Cardiac septum (tissue), 1 donor: Measurements from ENCODE around the gene MED9. TPM values are rescaled to one million over a fixed set of nuclear protein-coding genes. Genes with fewer than 3 reads are reported as not detected.
A peak's percentile ranks its signal among the peaks of the same experiment; 100 is the strongest.

Experiments
- DNase-seq: peaks from one replicate; pipeline ENCODE4 v3.0.0-alpha.2; 2020; ENCODE audit warnings: low spot score
- intact Hi-C: fragments of 100-400 bp; cut with DNase I; formaldehyde crosslinking; loops from one replicate; pipeline ENCODE4 v1.14.0; 2022
- total RNA-seq: library from RNA; stranded (reverse); fragmentation: NEBNext Ultra II Directional; extraction: Animal tissue kit (Norgen Biotek cat#: 25700); gene quantifications from one replicate; pipeline ENCODE4 v1.2.1, GENCODE V29; 2021
- donor health status: DM: no; HTN: no; CAD: no.

Gene MED9
- total RNA-seq, 1 donor from 2014 or later = 30.5 TPM

DNA sequence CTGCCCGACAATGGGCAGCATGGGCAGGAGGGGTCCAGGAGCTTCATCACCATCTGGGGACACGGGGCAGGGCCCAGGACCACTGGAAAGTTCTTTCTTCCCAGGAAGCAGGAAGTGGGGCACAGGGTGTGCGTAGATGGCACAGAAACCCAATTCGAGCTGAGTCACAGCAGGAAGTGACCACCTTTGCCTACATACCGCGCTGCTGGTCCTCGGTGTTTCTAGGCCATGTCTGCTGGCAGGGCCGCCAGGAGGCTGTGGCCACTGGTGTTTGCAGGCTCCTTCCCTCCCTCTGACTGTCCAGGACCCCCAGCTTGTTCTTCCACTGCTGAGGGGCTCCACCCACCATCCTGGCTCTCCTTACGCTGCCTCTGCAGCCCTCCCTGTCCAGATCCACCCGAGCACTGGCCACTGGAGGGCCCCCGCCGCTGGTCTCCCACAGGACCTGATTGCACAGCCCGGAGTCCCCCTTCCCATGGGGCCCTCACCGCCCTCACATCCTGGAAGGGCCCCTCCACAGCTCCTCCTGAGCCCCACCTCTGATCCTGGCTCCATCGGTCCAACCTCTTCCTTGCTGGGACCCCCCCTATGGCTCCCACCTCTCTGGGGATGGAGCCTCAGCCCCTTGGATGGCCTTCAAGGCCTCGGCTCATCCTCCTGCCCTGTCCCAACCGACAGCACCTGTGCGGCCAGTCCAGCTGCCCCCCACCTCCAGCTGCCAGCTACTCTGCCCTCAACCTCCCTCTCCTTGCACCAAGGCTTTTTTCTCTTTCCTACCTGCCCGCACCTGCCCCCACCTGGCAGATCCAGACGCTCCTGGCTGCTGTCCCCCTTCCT, 33.9 kb downstream of the MED9 start:
- intact Hi-C loops = no loop called here
- DNase-seq = peak; percentile 58

DNA sequence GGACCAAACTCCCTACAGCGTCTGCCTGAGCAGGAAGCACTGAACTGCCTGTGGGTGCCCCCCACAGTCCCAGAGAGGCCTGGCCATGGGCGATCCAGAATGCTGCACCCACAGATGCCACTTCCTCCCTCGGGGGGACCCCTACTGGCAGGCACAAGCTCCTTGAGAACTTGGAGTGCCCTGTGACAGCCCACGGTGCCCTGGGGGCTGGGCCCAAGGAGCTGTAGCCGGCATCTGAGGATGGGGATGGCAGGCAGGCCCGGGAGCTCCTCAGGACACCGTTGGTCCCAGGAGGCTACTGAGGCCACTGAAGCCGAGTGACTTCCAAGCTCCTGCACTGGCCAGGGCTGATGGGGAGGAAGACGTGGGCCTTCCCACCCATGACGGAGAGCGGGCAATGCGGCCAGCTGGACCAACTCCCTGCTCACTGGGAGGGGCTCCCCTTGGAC, 34.5 kb downstream of the MED9 start:
- intact Hi-C loops = no loop called here
- DNase-seq = peak; percentile 60

DNA sequence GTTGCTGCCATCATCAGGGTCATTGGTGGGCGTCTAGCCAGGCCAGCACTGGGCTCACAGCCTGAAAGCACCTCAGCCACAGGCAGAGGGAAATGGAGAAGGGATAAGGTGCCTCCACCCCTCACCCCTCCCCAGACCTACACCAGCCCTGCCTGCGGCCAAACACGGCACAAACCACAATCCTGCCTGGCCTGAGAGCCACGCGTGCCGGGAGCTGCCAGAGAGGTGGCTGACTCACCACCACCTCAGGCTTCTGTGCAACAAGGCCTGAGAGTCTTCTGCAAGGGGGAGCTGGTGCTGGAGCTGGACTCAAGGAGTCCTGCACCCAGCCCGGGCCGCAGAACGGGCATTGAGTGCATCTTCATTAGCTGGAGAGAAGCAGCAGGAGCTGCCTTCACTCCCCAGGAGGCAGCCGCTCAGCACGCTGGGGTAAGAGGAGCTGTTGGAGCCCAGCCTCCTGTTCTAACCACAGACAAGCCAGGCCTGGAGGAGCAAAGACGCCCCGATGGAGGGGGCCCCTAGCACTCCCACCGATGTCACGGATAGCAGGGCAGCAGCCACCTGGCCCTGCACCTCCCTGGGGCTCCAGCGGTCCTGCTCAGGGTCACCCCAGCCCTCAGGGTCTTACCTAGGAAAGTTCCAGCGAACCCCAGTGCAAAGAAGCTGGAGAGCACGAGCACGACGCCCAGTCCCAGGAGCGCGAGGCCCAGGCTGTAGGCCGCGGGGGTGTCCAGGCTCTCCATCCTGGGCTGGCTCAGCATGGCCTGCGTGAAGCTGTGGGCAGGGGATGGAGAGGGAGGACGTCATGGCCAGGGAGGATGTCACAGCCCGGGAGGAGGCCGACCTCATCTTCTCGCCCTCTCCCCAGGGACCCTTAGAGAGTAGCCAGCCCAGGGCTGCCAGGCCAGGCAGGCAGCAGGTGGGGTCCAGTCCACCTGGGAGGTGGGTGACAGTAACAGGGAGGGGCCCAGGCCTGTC, 35.4 kb downstream of the MED9 start:
- DNase-seq = peak; percentile 73
- intact Hi-C loops = no loop called here

DNA sequence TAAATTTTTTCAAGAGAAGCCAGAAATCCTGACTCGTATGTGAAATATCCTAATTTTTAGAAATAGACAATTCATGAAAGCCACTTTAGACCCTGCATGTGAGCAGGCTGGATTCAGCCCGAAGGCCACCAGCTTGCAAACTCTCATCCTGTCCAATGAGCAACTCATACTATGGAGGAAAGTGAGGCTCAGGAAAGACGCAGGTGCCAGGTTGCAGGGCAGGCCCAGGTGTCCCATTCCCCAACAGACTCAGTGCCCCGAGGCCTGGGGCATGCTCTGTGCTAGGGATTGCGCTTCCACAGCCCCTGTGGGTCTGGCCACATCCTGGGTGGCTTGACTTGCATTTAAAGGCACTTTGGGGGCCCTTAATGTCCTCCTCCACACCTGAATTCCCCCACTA, 36.1 kb downstream of the MED9 start:
- DNase-seq = no peak
- intact Hi-C loops = no loop called here

DNA sequence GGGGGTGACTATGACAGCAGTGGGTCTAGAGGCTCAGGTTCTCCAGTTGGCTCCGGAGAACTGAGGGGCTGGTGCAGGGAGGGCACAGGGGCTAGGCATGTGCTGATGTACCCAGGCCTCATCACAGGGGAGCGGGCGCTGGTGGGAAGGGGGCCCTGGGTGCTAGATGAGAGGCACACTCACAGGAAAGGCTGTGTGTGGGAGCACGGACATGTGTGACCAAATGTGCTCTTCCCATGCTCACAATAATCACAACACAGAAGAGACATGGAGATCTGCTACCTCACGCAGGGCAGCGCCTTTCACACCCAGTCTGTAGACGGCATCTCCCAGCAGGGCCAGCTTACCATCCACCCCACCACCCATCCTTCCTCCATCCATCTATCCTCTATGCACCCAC, 36.8 kb downstream of the MED9 start:
- intact Hi-C loops = no loop called here
- DNase-seq = no peak

DNA sequence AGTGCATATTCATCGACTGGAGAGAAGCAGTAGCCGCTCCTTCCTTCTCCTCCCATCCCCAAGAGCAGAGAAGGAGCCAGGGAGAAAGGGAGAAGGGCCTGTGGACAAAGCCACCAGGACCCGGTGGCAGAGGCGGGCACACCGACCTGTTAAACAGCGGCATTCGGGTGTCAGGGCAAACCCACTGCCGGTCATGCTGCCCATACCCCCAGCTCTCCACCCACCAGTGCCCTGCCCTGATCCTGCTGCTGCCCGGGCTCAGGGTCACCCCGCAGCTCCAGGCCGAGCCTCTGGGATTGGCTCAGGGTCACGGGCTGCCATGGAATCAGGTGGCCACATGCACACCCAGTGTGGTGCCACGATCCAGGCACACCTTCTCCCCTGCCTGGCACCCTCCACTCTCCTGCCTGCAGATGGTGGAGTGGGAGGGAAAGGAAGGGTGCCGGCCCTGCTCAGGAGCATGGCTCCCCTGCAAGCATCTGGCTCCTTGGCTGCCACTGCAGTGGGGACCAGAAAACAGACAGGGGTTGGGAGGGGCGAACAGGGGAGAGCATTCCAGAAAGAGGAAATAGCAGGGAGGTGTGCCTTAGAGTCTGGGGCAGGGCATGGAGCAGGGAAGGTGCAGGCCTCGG, 37.7 kb downstream of the MED9 start:
- no peak for DNase-seq

DNA sequence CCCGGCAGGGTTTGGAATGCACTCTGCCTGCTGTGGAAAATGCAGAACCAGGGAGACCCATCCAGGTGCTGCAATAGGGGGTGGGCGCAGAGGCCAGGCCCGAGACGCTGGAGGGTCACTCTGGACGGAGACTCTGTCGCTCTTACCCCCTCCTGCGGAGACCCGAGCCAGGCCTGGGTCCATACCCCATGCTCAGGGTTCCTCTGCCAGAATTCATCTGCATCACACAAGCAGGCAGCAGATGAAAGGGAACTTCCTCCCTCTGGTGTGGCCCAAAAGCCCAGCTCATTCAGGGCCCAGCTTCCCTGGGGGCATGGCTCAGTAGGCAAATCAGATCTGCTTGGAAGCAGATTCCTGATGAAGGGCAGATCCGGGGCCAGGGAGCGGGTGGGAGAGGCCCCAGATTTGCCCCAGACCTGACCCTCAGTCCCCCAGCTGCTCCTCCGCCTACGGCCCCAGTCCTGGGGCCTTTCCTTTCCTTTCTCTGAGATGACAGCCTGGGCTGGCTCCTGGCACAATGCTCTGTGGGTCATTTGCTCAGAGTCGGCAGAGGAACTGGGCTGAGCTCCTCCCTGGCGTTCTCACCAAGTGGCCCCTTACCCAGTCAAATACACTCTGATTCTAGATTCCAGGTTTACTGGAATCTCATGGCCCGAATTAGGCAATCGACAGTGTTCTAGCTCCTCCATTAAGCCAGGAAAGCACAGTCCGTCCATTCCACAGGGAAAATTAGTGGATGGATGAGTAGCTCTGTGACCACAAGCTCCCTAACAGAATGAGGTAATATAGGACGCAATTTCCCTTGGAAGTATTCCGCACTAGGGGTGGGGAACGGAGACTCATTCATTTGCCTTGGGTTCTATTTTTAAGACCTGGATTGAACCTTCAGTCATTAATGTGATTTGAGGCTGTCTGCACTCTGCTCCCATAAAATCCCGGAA, 38.5 kb downstream of the MED9 start:
- intact Hi-C loops = no loop called here
- no peak for DNase-seq

More for the DNA sequence above, 37.7 kb downstream of the MED9 start:
- intact Hi-C loops = no loop called here

DNA sequence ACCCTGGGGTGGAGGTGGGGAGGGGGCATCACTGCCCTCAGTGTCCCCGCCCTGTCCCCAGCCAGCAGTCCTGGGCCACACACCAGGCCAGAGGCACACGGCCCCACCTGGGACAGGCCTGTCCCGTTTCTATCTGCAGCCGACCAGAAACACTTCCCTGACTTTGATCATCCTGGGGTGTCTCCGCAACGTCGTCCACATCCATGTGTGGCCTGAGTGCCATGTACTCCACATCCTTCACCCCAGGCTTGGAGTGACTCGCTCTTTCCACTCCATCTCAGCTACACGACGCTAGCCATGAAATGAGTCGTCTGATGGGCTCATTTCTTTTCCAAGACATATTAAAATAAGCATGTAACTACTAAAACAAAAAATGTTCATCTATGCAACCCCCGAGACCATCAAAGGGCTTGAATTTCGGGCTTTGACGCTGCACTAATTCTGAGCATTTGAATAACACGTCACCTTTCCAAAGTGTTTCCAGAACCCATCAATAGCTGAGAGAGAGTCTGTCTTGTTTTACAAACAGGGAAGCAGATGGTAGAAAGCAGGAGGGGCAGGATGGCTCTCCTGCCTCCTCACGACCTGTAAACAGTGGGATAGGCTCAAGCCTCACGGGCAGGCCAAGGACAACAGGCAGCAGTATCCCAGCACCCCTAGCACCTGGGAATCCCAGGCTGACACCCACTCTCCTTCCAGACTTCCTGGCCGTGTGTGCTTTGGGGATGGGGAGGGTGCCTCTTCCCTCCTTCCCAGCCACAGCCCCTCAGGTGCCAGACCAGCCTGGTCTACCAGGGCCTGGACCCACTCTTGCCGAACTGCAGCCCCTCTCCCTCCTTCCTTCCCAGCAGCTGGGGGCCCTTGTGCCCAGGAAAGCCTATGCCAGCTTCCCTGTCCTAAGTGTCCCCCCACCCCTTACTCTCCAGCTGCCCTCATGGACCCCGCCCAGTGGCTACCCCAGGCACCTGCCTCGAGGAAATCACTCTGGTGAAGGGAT, 39.4 kb downstream of the MED9 start:
- no peak for DNase-seq
- intact Hi-C loops = no loop called here

DNA sequence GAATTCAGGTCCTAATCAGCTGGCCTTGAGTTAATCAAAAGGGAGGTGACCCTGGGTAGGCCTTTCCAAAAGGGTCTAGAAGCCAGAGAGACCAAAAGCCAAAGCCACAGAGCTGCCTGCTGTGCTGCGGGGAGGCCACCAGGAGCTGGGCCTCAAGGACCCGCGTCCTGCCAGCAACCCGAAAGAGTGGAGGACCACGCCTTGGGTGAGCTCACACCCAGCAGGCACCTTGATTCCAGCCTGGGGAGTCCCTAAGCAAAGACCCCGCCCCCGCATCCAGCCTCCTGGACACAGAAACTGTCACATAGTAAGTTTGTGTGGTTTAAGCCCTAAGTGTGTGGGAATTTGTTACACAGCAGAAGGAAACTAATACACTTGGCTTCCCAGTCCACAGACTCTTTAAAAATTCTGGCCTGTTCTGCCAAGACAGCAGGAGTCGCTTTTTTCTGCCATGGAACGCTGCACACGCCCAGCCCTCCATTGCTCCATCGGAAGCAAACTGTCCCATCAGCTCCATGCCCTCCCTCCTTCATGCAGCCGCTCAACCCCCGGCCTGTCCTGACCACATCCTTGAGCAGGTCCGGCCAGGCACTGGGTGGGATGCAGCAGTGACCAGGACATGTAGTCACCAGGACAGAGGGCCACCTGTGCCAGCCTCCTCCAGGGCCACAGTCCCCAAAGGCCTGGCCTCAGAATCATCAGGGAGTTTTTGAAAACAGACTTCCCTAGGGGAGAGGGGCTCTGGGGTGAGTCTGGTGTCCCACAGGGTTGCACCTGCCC, 40.3 kb downstream of the MED9 start:
- no peak for DNase-seq
- intact Hi-C loops = no loop called here

DNA sequence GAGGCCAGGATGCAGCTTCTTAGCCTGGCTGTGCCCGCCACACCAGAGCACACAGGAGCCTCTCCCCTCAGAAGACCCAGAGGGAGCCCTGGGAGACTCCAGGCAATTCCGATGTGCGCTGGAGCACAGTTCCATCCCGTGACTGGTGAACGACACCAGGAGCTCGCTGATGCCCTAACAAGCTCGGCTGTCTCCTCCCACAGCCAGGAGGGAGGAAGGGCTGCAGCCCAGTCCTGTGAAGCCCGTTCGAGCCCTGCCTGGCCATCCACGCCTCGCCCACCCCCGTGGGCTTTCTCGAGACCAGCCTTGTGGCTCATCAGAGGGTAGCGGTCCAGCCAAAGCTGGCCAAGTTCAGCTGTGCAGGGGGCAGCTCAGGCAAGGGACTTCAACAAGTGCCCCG, 41.2 kb downstream of the MED9 start:
- intact Hi-C loops = no loop called here
- no peak for DNase-seq

DNA sequence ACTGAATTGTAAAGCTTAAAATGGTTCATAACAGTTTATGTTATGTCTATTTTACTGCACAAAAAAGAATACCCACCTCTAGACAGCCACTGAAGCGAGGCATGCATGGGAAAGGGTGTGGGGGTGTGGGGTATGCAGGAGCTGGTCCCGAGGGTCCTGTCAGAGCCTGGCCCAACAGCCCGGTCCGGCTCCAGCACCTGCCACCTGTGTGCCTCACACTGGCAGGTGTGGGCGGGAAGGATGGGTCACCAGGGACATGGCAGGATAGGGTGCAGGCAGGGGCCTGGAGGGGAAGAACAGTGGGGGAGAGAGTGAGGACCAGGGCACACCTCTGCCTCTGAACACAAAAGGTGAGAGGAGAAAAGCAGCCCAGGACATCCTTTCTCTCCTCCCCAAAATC, 42.2 kb downstream of the MED9 start:
- no peak for DNase-seq
- intact Hi-C loops = no loop called here

DNA sequence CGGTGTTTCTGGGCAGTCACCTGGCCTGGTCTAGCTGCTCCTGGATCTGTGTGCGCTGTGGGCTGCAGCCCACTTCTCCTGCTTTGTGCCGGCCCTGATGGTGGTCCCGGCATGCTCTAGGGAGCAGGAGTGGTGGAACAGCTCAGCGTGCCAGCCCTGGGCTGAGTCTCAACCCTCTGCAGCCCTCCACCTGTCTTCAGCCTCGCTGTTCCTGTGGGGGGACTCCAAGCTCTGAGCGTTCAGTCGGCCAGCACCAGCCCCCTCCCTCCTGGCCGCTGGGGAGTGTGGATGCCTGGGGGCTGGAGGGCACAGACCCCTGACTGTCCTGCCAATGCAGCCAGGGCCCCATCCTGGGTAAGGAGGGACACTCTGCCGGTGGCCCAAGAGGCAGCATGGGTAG, 43.1 kb downstream of the MED9 start:
- intact Hi-C loops = no loop called here
- DNase-seq = no peak

DNA sequence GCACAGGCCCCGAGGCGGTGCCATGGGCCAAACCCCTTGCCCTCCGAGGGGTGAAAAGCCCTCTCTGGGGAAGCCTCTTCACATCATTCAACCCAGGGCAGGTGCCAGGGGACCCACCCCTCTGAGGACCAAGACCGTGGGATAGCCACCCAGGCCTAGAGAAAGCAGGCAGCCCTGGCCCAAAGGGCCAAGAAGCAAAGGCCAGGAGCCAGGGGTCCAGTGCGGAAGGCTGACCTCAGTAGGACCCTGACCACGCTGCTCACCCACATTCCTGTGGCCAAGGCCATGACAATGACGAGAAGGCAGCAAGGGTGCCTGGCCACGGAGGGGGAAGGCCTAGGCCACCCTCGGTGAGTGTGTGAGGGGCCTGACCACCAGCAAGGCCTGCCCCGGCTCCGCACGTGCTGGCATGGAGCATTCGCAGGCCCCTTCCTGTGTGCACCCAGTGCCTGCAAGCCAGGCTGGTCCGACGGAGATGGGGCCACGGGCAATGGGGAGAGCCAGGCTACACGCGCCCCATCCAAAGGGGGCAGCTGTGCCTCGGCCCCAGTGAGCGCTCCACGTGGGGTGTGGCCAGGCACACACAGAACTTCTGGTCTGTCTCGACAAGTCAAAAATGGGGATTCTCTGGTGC, 43.9 kb downstream of the MED9 start:
- no peak for DNase-seq
- intact Hi-C loops = no loop called here

DNA sequence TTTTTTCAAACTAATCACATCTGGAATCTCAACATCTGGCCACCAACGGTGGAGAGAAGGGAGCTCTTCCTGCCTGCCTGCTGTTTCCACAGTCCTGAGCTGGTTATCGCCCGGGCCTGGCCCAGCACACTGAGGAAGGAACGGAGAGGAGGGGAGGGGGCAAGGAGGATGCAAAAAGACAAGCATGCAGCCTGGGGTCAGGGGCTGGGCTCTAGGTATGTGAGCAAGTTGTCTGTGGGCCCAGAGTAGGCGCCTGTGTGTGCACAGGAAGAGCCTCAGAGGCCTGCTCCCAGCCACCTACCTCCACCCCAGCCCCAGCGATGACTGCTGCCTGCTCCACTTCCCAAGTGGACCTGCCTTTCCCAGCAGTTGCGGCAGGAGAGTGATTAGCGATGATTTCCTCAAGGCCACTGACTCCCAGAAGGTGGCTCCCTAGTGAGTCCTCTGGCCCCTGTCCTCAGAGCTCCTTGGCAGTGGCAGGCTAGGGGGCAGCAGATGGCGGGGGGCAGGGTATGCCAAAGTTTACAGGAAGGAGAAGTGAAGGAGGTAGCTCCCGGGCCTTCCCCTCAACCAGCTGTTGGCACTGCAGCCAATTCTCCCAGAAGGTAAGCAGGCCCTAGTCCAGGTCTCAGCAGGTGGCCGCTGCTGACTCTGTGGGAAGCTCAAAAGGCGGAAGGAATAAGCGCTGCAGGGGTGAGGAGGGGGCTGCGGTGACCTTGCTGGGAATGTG, 46.4 kb downstream of the MED9 start:
- intact Hi-C loops = no loop called here
- no peak for DNase-seq

DNA sequence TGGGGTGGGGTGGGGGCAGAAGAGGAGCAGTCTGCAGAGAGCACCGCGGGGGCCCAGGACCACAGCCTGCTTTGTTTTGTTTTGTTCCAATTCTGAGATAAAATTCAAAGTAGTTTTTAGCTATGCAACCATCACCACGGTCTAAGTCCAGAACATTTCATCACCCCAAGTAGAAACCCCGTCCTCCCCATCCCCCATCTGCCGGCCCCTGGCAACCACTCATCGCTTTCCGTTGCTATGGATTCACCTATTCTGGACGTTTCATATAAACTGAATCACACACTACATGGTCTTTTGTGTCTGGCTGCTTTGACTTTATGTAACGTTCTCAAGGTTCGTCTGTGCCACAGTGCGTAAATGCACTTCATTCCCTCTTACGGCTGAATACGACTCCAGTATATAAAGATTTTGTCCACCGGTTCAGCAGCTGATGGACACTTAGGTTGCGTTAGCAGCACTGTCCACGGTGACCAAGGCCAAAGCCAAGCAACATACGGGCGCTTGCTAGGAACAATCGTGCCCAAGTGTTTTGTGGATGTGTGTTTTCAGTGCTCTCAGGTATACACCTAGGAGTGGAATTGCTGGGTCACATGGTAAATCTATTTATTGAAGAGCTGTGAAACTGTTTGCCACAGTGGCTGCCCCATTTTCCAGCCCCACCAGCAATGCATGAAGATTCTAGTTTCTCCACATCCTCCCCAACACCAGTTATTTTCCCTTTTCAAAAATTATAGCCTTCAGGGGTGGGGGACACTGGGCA, 47.1 kb downstream of the MED9 start:
- intact Hi-C loops = no loop called here
- DNase-seq = no peak
